Measurements from ENCODE around the gene CRABP2.
A peak's percentile ranks its signal among the peaks of the same experiment; 100 is the strongest.

The CRABP2 gene

DNA sequence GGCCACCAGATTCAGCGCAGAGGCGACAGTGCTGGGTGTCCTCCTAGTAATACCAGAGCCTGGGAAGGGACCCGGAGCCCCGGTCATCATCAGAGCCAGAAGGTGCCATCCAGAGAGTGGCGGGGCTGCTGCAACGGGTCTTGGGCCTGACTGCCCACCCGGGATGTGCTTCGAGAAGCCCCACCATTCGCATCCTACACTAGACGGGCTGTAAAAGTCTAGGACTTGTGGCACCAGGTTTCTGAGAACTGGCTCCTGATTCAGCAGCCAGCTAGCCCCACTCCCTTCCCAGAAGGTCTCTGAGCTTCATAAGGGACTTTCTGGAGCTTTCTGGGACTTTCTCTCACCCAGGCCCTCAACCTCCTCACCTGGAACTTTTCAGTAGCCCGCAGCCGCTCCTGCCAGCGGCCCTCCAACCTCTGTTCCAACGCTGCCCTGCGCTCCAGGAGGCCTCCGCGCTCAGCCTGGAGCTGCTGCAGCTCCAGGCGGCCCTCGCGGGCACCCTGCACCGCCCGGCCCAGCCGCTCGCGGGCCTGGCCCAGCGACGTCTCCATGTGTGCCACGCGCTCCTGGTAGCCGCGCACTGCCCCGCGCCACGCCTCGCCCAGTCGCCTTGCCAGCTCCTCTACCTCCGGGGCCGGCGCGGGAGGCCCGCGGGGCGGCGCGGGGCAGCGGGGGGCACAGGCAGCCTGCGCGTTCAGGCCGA lies 29.1 kb downstream of the CRABP2 start:
- peak overlapping the region; percentile 69 for H3K4me3 ChIP-seq (replicated peaks; ENCODE audit: low read depth, low read length)
- no peak for TF ChIP-seq CTCF (IDR thresholded peaks at IDR 0.05; ENCODE audit: low read depth, low read length, missing control alignments)
- no peak for DNase-seq (ENCODE audit: extremely low read depth, low read depth)

GRCh38 chr1:156675210-156676113 lies 29.9 kb downstream of the CRABP2 start:
- DNase-seq (ENCODE audit: extremely low read depth, low read depth) = no peak
- H3K4me3 ChIP-seq (replicated peaks; ENCODE audit: low read depth, low read length) = peak overlapping the region; percentile 69
- no peak for TF ChIP-seq CTCF (IDR thresholded peaks at IDR 0.05; ENCODE audit: low read depth, low read length, missing control alignments)

DNA sequence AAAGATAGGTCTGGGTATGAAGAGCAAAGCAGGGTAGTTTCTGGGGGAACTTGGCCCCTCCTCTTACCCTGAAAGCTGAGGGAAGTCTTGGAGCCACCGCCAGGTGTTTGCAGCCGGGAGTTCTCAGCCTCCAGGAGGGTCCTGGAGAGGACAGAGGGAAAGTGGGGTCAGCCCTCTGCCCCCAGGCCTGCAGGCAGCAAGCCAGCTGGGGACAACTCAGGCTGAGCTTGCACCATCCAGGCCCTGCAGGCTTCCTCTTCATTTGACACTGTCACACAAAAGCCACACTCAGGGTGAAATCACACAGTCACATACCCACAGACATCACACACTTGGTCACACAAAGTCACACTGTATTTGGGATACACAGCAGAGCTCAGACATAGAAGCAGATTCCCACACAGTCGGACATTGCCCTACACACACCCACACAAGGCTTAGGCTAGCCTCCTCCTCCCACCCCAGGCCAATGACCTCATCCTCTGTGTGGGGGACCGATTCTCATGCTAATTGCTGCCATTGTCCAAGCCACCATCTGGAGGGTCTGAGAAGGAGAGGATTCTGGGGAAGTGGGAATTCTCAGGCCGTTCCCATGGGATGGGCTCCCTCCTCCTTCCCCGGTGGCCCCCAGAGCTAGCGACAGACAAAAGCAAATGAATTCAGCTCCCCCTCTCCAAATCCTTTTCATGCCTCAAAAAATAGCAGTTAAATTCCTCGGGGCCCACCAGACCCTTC lies 31.8 kb downstream of the CRABP2 start:
- DNase-seq (ENCODE audit: extremely low read depth, low read depth) = no peak
- no peak for TF ChIP-seq CTCF (IDR thresholded peaks at IDR 0.05; ENCODE audit: low read depth, low read length, missing control alignments)

GRCh38 chr1:156671804-156672203 lies 33.6 kb downstream of the CRABP2 start:
- no peak overlapping the region for H3K4me3 ChIP-seq (replicated peaks; ENCODE audit: low read depth, low read length)
- DNase-seq (ENCODE audit: extremely low read depth, low read depth) = no peak
- TF ChIP-seq CTCF (IDR thresholded peaks at IDR 0.05; ENCODE audit: low read depth, low read length, missing control alignments) = no peak

More for the DNA sequence above, 31.8 kb downstream of the CRABP2 start:
- peak overlapping the region; percentile 69 for H3K4me3 ChIP-seq (replicated peaks; ENCODE audit: low read depth, low read length)

- no peak for TF ChIP-seq CTCF (IDR thresholded peaks at IDR 0.05; ENCODE audit: low read depth, low read length, missing control alignments)
- no peak overlapping the region for H3K4me3 ChIP-seq (replicated peaks; ENCODE audit: low read depth, low read length)
- DNase-seq (ENCODE audit: extremely low read depth, low read depth) = no peak
These were observed 34.6 kb downstream of the CRABP2 start for GRCh38 chr1:156670791-156671190.

DNA sequence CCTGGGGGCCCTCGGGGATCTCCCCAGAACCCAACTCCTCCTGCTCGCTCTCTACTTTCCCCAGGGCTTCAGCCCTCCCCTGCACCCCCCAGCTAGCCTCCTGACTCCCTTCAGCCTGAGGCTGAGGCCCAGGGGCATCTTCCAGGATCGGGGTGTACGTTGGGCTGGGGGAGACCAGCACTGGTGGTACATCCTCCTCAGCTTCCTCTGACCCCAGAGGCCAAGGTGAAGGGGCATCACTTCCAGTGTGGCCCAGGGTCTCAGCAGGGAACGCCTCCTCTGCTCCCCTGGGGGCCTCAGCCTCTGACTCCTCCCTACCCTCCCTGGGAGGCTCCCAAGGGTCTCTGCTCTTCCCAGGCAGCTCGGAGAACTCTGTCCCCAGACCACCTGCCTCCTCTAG lies 35.0 kb downstream of the CRABP2 start:
- TF ChIP-seq CTCF (IDR thresholded peaks at IDR 0.05; ENCODE audit: low read depth, low read length, missing control alignments) = no peak
- no peak for DNase-seq (ENCODE audit: extremely low read depth, low read depth)
- no peak overlapping the region for H3K4me3 ChIP-seq (replicated peaks; ENCODE audit: low read depth, low read length)
